Keratinocyte (primary cell): ENCODE results near the gene UPK1A.

Source experiments
- CTCF ChIP-seq, 3 experiments: IDR thresholded peaks in 1 of 3; conservative IDR thresholded peaks in 1 of 3; optimal IDR thresholded peaks in 1 of 3; 2 replicates in 2 of 3; 3 replicates in 1 of 3; pipeline versions ENCODE3 to v1.5.1; 2011; ENCODE audit warnings: low read length in 3 of 3, mild to moderate bottlenecking in 3 of 3, moderate library complexity in 2 of 3, control low read depth in 1 of 3, inconsistent platforms in 1 of 3; ENCODE audit not compliant: insufficient read depth in 2 of 3; ENCODE audit errors: extremely low read depth in 1 of 3
- EZH2 ChIP-seq: IDR thresholded peaks from one replicate; pipeline ENCODE4 v1.6.1; 2012; ENCODE audit warnings: inconsistent platforms, mild to moderate bottlenecking, low read length, moderate library complexity

- TF ChIP-seq CTCF (optimal IDR thresholded peaks at IDR 0.05 in 1 of 3, IDR thresholded peaks at IDR 0.05 in 1 of 3, conservative IDR thresholded peaks at IDR 0.05 in 1 of 3; ENCODE audit: extremely low read depth in 1 of 3, insufficient read depth in 2 of 3, low read length in 3 of 3) (no peak), EZH2 (no peak)
Observed at GRCh38 chr19:35693422-35693821, 27.1 kb downstream of the UPK1A start.
